ENCODE data around the gene RAP2A. TPM values are rescaled to one million over a fixed set of nuclear protein-coding genes. Genes with fewer than 3 reads are reported as not detected.

Gene RAP2A
- total and polyA plus RNA-seq, 2 donors (not counting 1 experiment from before 2014, with no cell fraction given): 31.4 to 35.0 TPM

- H3K36me3 ChIP-seq (ENCODE audit: control insufficient read depth, insufficient read depth, low read length): no peaks in the 10 kb centered on the region
- H3K9me3 ChIP-seq (ENCODE audit: control insufficient read depth, insufficient read depth, low read depth, low read length): no peaks in the 10 kb centered on the region
- H3K27me3 ChIP-seq (ENCODE audit: control insufficient read depth, insufficient read depth, low read length): no peaks in the 10 kb centered on the region
- peaks cover 4% of the 10 kb centered on the region for H3K4me1 ChIP-seq (ENCODE audit: control insufficient read depth, extremely low read depth, insufficient read depth, low read length)
- H2AFZ ChIP-seq (ENCODE audit: low read length): no peak overlapping the region
- no peaks in the 10 kb centered on the region for H4K20me1 ChIP-seq (ENCODE audit: control insufficient read depth, extremely low read depth, insufficient read depth, low read length)
- TF ChIP-seq EZH2 (IDR thresholded peaks at IDR 0.05; ENCODE audit: low read length, missing control alignments): no peak
- no peak for TF ChIP-seq CTCF (conservative IDR thresholded peaks at IDR 0.05 in 1 of 2, IDR thresholded peaks at IDR 0.05 in 1 of 2; ENCODE audit: low read depth in 1 of 2, low read length in 2 of 2)
- H3K79me2 ChIP-seq (ENCODE audit: control insufficient read depth, insufficient read depth, low read length): no peaks in the 10 kb centered on the region
- DNase-seq (ENCODE audit: low read depth in 2 of 2): no peak
- no peak overlapping the region for H3K9ac ChIP-seq (ENCODE audit: insufficient read depth, low read length)
- no peak overlapping the region for H3K27ac ChIP-seq (ENCODE audit: insufficient read depth, low read length)
- H3K4me2 ChIP-seq (ENCODE audit: extremely low read depth, insufficient read depth, low read length): no peak overlapping the region
- H3K4me3 ChIP-seq (replicated peaks in 1 of 4; ENCODE audit: control extremely low read depth in 1 of 4, insufficient read depth in 1 of 4, low read depth in 3 of 4, low read length in 4 of 4): no peak overlapping the region
These were observed 36.7 kb upstream of the RAP2A start for GRCh38 chr13:97397267-97397666.

GRCh38 chr13:97401421-97401820, 32.5 kb upstream of the RAP2A start:
- Histone ChIP-seq H3K4me1 (ENCODE audit: control insufficient read depth, extremely low read depth, insufficient read depth, low read length) (no peaks in the 10 kb centered on the region), H3K4me3 (replicated peaks in 1 of 4; ENCODE audit: control extremely low read depth in 1 of 4, insufficient read depth in 1 of 4, low read depth in 3 of 4, low read length in 4 of 4) (no peak overlapping the region), H3K27me3 (ENCODE audit: control insufficient read depth, insufficient read depth, low read length) (no peaks in the 10 kb centered on the region), H3K9ac (ENCODE audit: insufficient read depth, low read length) (no peak overlapping the region), H3K9me3 (ENCODE audit: control insufficient read depth, insufficient read depth, low read depth, low read length) (no peaks in the 10 kb centered on the region), H4K20me1 (ENCODE audit: control insufficient read depth, extremely low read depth, insufficient read depth, low read length) (no peaks in the 10 kb centered on the region), H3K79me2 (ENCODE audit: control insufficient read depth, insufficient read depth, low read length) (no peaks in the 10 kb centered on the region), H2AFZ (ENCODE audit: low read length) (no peak overlapping the region), H3K36me3 (ENCODE audit: control insufficient read depth, insufficient read depth, low read length) (no peaks in the 10 kb centered on the region), H3K4me2 (ENCODE audit: extremely low read depth, insufficient read depth, low read length) (no peak overlapping the region), H3K27ac (ENCODE audit: insufficient read depth, low read length) (no peak overlapping the region)
- TF ChIP-seq CTCF (conservative IDR thresholded peaks at IDR 0.05 in 1 of 2, IDR thresholded peaks at IDR 0.05 in 1 of 2; ENCODE audit: low read depth in 1 of 2, low read length in 2 of 2): no peak
- TF ChIP-seq EZH2 (IDR thresholded peaks at IDR 0.05; ENCODE audit: low read length, missing control alignments): no peak
- no peak for DNase-seq (ENCODE audit: low read depth in 2 of 2)

GRCh38 chr13:97403893-97404750, 29.8 kb upstream of the RAP2A start:
- Histone ChIP-seq H3K79me2 (ENCODE audit: control insufficient read depth, insufficient read depth, low read length) (no peaks in the 10 kb centered on the region), H4K20me1 (ENCODE audit: control insufficient read depth, extremely low read depth, insufficient read depth, low read length) (no peaks in the 10 kb centered on the region), H3K4me2 (ENCODE audit: extremely low read depth, insufficient read depth, low read length) (no peak overlapping the region), H3K9me3 (ENCODE audit: control insufficient read depth, insufficient read depth, low read depth, low read length) (no peaks in the 10 kb centered on the region), H3K4me1 (ENCODE audit: control insufficient read depth, extremely low read depth, insufficient read depth, low read length) (no peaks in the 10 kb centered on the region), H3K36me3 (ENCODE audit: control insufficient read depth, insufficient read depth, low read length) (no peaks in the 10 kb centered on the region), H2AFZ (ENCODE audit: low read length) (no peak overlapping the region), H3K27ac (ENCODE audit: insufficient read depth, low read length) (no peak overlapping the region), H3K9ac (ENCODE audit: insufficient read depth, low read length) (no peak overlapping the region), H3K4me3 (replicated peaks in 1 of 4; ENCODE audit: control extremely low read depth in 1 of 4, insufficient read depth in 1 of 4, low read depth in 3 of 4, low read length in 4 of 4) (no peak overlapping the region), H3K27me3 (ENCODE audit: control insufficient read depth, insufficient read depth, low read length) (no peaks in the 10 kb centered on the region)
- DNase-seq (ENCODE audit: low read depth in 2 of 2): no peak
- TF ChIP-seq CTCF (conservative IDR thresholded peaks at IDR 0.05 in 1 of 2, IDR thresholded peaks at IDR 0.05 in 1 of 2; ENCODE audit: low read depth in 1 of 2, low read length in 2 of 2) (no peak), EZH2 (IDR thresholded peaks at IDR 0.05; ENCODE audit: low read length, missing control alignments) (no peak)
